ENCODE results near the gene ZNF557.

ZNF557 gene

DNA sequence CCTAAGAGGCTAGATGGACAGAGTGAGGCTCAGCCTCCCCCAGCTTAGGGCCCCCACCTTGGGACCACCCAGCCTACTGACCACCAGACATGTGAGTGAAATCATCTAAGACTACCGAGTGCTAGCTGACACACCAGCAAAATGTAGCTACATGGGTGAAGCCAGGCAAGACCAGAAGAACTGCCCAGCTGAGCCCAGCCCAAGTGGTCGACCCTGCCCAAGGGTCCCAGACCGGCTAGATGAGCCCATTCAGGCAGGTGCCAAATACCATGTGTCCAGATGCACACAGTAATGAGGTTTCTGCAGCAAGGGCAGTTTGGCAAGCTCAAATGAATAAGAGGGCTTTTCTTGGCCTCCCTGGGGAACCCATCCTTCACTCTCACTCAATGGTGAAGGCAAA is 56.6 kb downstream of the ZNF557 start:
- no peak for DNase-seq (ENCODE audit: low spot score)

DNA sequence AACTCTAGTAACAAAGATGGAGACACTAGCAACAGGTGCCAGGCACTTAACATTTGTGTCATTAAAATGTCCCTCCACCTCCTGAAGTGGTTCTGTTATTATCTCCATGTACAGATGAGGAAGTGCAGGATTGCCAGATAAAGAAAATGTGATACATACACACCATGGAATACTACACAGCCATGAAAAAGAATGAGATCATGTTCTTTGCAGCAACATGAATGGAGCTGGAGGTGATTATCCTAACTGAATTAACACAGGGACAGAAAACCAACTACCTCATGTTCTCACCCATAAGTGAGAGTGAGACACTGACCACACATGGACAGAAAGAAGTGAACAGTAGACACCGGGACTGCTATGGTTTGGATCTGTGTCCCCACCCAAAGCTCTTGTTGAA is 60.5 kb downstream of the ZNF557 start:
- no peak for DNase-seq (ENCODE audit: low spot score)

DNA sequence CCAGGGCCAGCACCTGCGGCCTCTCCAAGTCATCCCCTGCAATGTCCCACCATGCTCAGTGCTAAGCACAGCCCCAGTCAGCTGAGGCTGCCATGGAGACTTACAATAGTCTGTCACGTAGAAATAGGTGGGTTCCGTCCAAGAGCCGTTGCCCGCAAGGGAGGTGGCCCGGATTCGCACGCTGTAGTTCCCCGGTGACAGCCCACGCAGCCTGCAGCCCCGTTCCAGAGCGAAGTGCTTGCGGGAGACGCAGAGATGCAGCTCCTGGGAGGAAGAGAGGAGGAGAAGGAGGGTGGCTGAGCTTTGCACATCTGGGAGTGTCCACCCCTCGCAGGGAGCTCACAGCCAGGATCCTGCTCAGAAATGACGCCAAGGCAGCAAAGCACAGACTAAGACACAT is 62.6 kb downstream of the ZNF557 start:
- DNase-seq (ENCODE audit: low spot score) = no peak

DNA sequence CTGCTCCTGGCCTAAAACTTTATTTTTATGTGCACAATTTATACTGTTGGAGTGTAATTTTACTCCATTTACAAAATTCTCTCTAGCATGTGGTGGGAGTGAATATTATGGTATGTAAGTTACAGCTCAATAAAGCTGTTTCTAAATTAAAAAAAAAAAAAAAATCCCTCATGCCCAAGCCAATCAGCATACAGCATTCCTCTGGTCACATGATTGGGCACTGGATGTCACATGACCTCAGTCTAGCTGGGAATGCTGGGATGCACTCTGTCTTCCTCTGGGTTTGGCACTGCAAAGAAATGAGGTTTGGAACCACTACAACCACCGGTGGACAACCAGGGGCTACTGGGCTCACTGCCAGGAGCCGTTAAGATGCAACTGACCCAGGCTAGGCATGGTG is 67.6 kb downstream of the ZNF557 start:
- no peak for DNase-seq (ENCODE audit: low spot score)
